Parathyroid adenoma (tissue), 2 donors: ENCODE data around the gene NDFIP2.

Source experiments
- H2AFZ ChIP-seq: fragments of 300-600 bp; sonication (generic); one replicate; pipeline ENCODE4 v1.7.0; 2017; ENCODE audit warnings: antibody characterized with exemption, mild to moderate bottlenecking
- H3K27ac ChIP-seq: fragments of 300-600 bp; sonication (generic); one replicate; pipeline ENCODE4 v1.7.0; 2017
- H3K27me3 ChIP-seq: fragments of 300-600 bp; sonication (generic); one replicate; pipeline ENCODE4 v1.7.0; 2017; ENCODE audit warnings: low read length; ENCODE audit not compliant: control insufficient read depth, insufficient read depth
- H3K36me3 ChIP-seq: fragments of 300-600 bp; sonication (generic); one replicate; pipeline ENCODE4 v1.7.0; 2017; ENCODE audit warnings: low read length; ENCODE audit not compliant: control insufficient read depth, insufficient read depth
- H3K4me1 ChIP-seq: fragments of 300-600 bp; sonication (generic); one replicate; pipeline ENCODE4 v1.7.0; 2017; ENCODE audit warnings: control low read depth
- H3K4me2 ChIP-seq: fragments of 300-600 bp; sonication (generic); one replicate; pipeline ENCODE4 v1.7.0; 2017; ENCODE audit warnings: low read length
- H3K4me3 ChIP-seq: fragments of 300-600 bp; sonication (generic); one replicate; pipeline ENCODE4 v1.7.0; 2017; ENCODE audit warnings: low read depth, low read length
- H3K79me2 ChIP-seq: fragments of 300-600 bp; sonication (generic); one replicate; pipeline ENCODE4 v1.7.0; 2017; ENCODE audit warnings: control low read depth
- H3K9ac ChIP-seq: fragments of 300-600 bp; sonication (generic); one replicate; pipeline ENCODE4 v1.7.0; 2017; ENCODE audit warnings: mild to moderate bottlenecking
- H3K9me3 ChIP-seq: fragments of 300-600 bp; sonication (generic); one replicate; pipeline ENCODE4 v1.7.0; 2017; ENCODE audit warnings: low read length; ENCODE audit not compliant: control insufficient read depth
- CTCF ChIP-seq: fragments of 300-600 bp; sonication (generic); IDR thresholded peaks from one replicate; pipeline ENCODE4 v1.7.0; 2017; ENCODE audit warnings: antibody characterized with exemption, mild to moderate bottlenecking
- donor health status: primary hyperparathyroidism.

The NDFIP2 gene

GRCh38 chr13:79547211-79548195 lies 66.5 kb downstream of the NDFIP2 start:
- no peak overlapping the region for H3K4me3 ChIP-seq
- H3K4me1 ChIP-seq = no peaks in the 10 kb centered on the region
- H3K9ac ChIP-seq = no peak overlapping the region
- no peak for TF ChIP-seq CTCF
- H3K36me3 ChIP-seq = no peaks in the 10 kb centered on the region
- no peak overlapping the region for H3K27ac ChIP-seq
- no peaks in the 10 kb centered on the region for H3K27me3 ChIP-seq
- H3K79me2 ChIP-seq = no peaks in the 10 kb centered on the region
- no peak overlapping the region for H3K4me2 ChIP-seq
- H3K9me3 ChIP-seq = no peaks in the 10 kb centered on the region
- H2AFZ ChIP-seq = no peak overlapping the region

GRCh38 chr13:79548902-79549301 lies 67.9 kb downstream of the NDFIP2 start:
- no peak overlapping the region for H2AFZ ChIP-seq
- no peak overlapping the region for H3K27ac ChIP-seq
- no peaks in the 10 kb centered on the region for H3K79me2 ChIP-seq
- no peak for TF ChIP-seq CTCF
- no peaks in the 10 kb centered on the region for H3K36me3 ChIP-seq
- H3K4me2 ChIP-seq = no peak overlapping the region
- no peaks in the 10 kb centered on the region for H3K4me1 ChIP-seq
- no peak overlapping the region for H3K4me3 ChIP-seq
- H3K9me3 ChIP-seq = no peaks in the 10 kb centered on the region
- H3K9ac ChIP-seq = no peak overlapping the region
- H3K27me3 ChIP-seq = no peaks in the 10 kb centered on the region

GRCh38 chr13:79549355-79550106 lies 68.6 kb downstream of the NDFIP2 start:
- Histone ChIP-seq H3K9me3 (no peaks in the 10 kb centered on the region), H3K4me3 (no peak overlapping the region), H3K4me2 (no peak overlapping the region), H3K4me1 (no peaks in the 10 kb centered on the region), H3K27ac (no peak overlapping the region), H3K27me3 (no peaks in the 10 kb centered on the region), H3K9ac (no peak overlapping the region), H3K36me3 (no peaks in the 10 kb centered on the region), H3K79me2 (no peaks in the 10 kb centered on the region), H2AFZ (no peak overlapping the region)
- TF ChIP-seq CTCF = no peak

GRCh38 chr13:79557666-79558065 lies 76.7 kb downstream of the NDFIP2 start:
- no peak for TF ChIP-seq CTCF
- Histone ChIP-seq H3K27ac (no peak overlapping the region), H3K79me2 (no peaks in the 10 kb centered on the region), H3K4me3 (no peak overlapping the region), H3K9ac (no peak overlapping the region), H3K36me3 (no peaks in the 10 kb centered on the region), H3K27me3 (no peaks in the 10 kb centered on the region), H3K9me3 (no peaks in the 10 kb centered on the region), H3K4me1 (no peaks in the 10 kb centered on the region), H3K4me2 (no peak overlapping the region), H2AFZ (no peak overlapping the region)
